HEK293 (cell line): Measurements from ENCODE around the gene FSHR.

Source experiments
- CTCF ChIA-PET: fragments of 350-600 bp; formaldehyde crosslinking; extraction: SDS; loops from one replicate; lab custom pipeline; 2021; ENCODE audit warnings: antibody characterized with exemption; lab: Yijun Ruan, JAX
- POLR2A ChIA-PET: fragments of 300-600 bp; formaldehyde crosslinking; extraction: SDS; loops from one replicate; lab custom pipeline; 2020; ENCODE audit warnings: antibody characterized with exemption, inconsistent platforms; lab: Yijun Ruan, JAX
- H3K27ac ChIP-seq: fragments of 200-500 bp; sonication (Bioruptor generic); 2 replicates; pipeline ENCODE4 v1.5.1; 2014; ENCODE audit warnings: low read depth, low read length, control low read depth, inconsistent platforms; ENCODE audit errors: extremely low read depth
- H3K36me3 ChIP-seq, 2 experiments: fragments of 200-500 bp in 1 of 2; sonication (Bioruptor generic) in 1 of 2; 1 replicate in 1 of 2; 2 replicates in 1 of 2; pipeline ENCODE4 v1.5.1; 2014 to 2017; ENCODE audit warnings: inconsistent platforms in 2 of 2, low read length in 2 of 2; ENCODE audit not compliant: control insufficient read depth in 2 of 2, insufficient read depth in 1 of 2
- H3K4me1 ChIP-seq: fragments of 200-500 bp; sonication (Bioruptor generic); 2 replicates; pipeline ENCODE4 v1.5.1; 2014; ENCODE audit warnings: mild to moderate bottlenecking, low read length, inconsistent platforms; ENCODE audit not compliant: control insufficient read depth, insufficient read depth
- H3K4me3 ChIP-seq: 2 replicates; pipeline ENCODE4 v1.5.1; 2011; ENCODE audit warnings: low read depth, mild to moderate bottlenecking, control low read depth, low read length, moderate library complexity
- H3K9me3 ChIP-seq: fragments of 200-500 bp; sonication (Bioruptor generic); 2 replicates; pipeline ENCODE4 v1.5.1; 2014; ENCODE audit warnings: low read depth, low read length, inconsistent platforms; ENCODE audit not compliant: control insufficient read depth, insufficient read depth
- ELK4 ChIP-seq: IDR thresholded peaks from 2 replicates; pipeline ENCODE4 v1.6.1; 2011; ENCODE audit warnings: mild to moderate bottlenecking, low read depth, low read length, borderline replicate concordance
- FEZF1 ChIP-seq: fragments of 450-650 bp; formaldehyde crosslinking; IDR thresholded peaks from 2 replicates; pipeline ENCODE4 v1.5.1; 2016; ENCODE audit warnings: missing biosample characterization, missing genetic modification characterization
- GLI2 ChIP-seq: fragments of 450-650 bp; formaldehyde crosslinking; IDR thresholded peaks from 2 replicates; pipeline ENCODE4; 2017; ENCODE audit warnings: missing biosample characterization, missing genetic modification characterization, low read depth, borderline replicate concordance
- KLF10 ChIP-seq: fragments of 450-650 bp; IDR thresholded peaks from 2 replicates; pipeline ENCODE4 v1.5.1; 2018; ENCODE audit warnings: missing biosample characterization, mild to moderate bottlenecking, missing genetic modification characterization
- PATZ1 ChIP-seq: fragments of 450-650 bp; formaldehyde crosslinking; IDR thresholded peaks from 2 replicates; pipeline ENCODE4 v1.5.1; 2016; ENCODE audit warnings: missing biosample characterization, missing genetic modification characterization
- REST ChIP-seq: fragments of 450-650 bp; formaldehyde crosslinking; IDR thresholded peaks from 2 replicates; pipeline ENCODE4 v1.5.1; 2016; ENCODE audit warnings: missing biosample characterization, missing genetic modification characterization
- WT1 ChIP-seq: fragments of 450-650 bp; formaldehyde crosslinking; IDR thresholded peaks from 2 replicates; pipeline ENCODE4 v1.5.1; 2016; ENCODE audit warnings: missing biosample characterization, missing genetic modification characterization
- ZBTB1 ChIP-seq: fragments of 450-650 bp; formaldehyde crosslinking; IDR thresholded peaks from 2 replicates; pipeline ENCODE4 v1.5.1; 2016; ENCODE audit warnings: missing biosample characterization, missing genetic modification characterization
- ZBTB7A ChIP-seq: fragments of 450-650 bp; formaldehyde crosslinking; IDR thresholded peaks from 2 replicates; pipeline ENCODE4 v1.5.1; 2016; ENCODE audit warnings: low read depth, missing biosample characterization, missing genetic modification characterization
- ZNF366 ChIP-seq: fragments of 450-650 bp; formaldehyde crosslinking; conservative IDR thresholded peaks from 2 replicates; pipeline ENCODE4 v1.5.1; 2016; ENCODE audit warnings: missing biosample characterization, missing genetic modification characterization
- ZNF513 ChIP-seq: fragments of 450-650 bp; IDR thresholded peaks from 2 replicates; pipeline ENCODE4 v1.5.1; 2018; ENCODE audit warnings: missing biosample characterization, missing genetic modification characterization
- ZNF654 ChIP-seq: fragments of 450-650 bp; formaldehyde crosslinking; IDR thresholded peaks from 2 replicates; pipeline ENCODE4 v1.5.1; 2016; ENCODE audit warnings: low read depth, missing biosample characterization, missing genetic modification characterization
- ZNF658 ChIP-seq: fragments of 450-650 bp; formaldehyde crosslinking; IDR thresholded peaks from 2 replicates; pipeline ENCODE4; 2016; ENCODE audit warnings: missing biosample characterization, missing genetic modification characterization
- ZNF692 ChIP-seq: fragments of 450-650 bp; formaldehyde crosslinking; IDR thresholded peaks from 2 replicates; pipeline ENCODE4 v1.5.1; 2016; ENCODE audit warnings: missing biosample characterization, missing genetic modification characterization
- ZNF785 ChIP-seq: fragments of 450-650 bp; formaldehyde crosslinking; IDR thresholded peaks from 2 replicates; pipeline ENCODE4 v1.5.1; 2016; ENCODE audit warnings: missing biosample characterization, missing genetic modification characterization
- ZNF791 ChIP-seq: fragments of 450-650 bp; formaldehyde crosslinking; IDR thresholded peaks from 2 replicates; pipeline ENCODE4 v1.5.1; 2016; ENCODE audit warnings: missing biosample characterization, missing genetic modification characterization
- ZSCAN16 ChIP-seq: fragments of 450-650 bp; formaldehyde crosslinking; IDR thresholded peaks from 2 replicates; pipeline ENCODE4 v1.5.1; 2016; ENCODE audit warnings: missing biosample characterization, missing genetic modification characterization
- ZSCAN18 ChIP-seq: fragments of 450-650 bp; formaldehyde crosslinking; IDR thresholded peaks from 2 replicates; pipeline ENCODE4 v1.5.1; 2016; ENCODE audit warnings: missing biosample characterization, missing genetic modification characterization
- ZSCAN30 ChIP-seq: fragments of 450-650 bp; IDR thresholded peaks from 2 replicates; pipeline ENCODE4 v1.5.1; 2018; ENCODE audit warnings: missing biosample characterization, mild to moderate bottlenecking, missing genetic modification characterization, moderate library complexity

FSHR gene

GRCh38 chr2:49113046-49113445 lies 41.3 kb downstream of the FSHR start (continued):
- TF ChIP-seq REST (tag by site-specific recombination): no peak
- TF ChIP-seq ZBTB7A (tag by site-specific recombination): no peak
- no peak for TF ChIP-seq ZNF513 (tag by site-specific recombination)
- no peak for TF ChIP-seq KLF10 (tag by site-specific recombination)
- TF ChIP-seq GLI2 (tag by site-specific recombination): no peak
- no peak for TF ChIP-seq ELK4

- H3K27ac ChIP-seq: no peak overlapping the region
- TF ChIP-seq ZNF654 (tag by site-specific recombination) (no peak), ZBTB1 (tag by site-specific recombination) (no peak), WT1 (tag by site-specific recombination) (no peak), ZNF785 (tag by site-specific recombination) (no peak), ZSCAN30 (no peak), FEZF1 (tag by site-specific recombination) (no peak), ZNF658 (tag by site-specific recombination) (no peak), ZSCAN18 (no peak)
- H3K9me3 ChIP-seq: no peaks in the 10 kb centered on the region
- H3K4me3 ChIP-seq: no peak overlapping the region
- POLR2A ChIA-PET: no interaction called here
- no peaks in the 10 kb centered on the region for H3K36me3 ChIP-seq
- no peaks in the 10 kb centered on the region for H3K4me1 ChIP-seq
- CTCF ChIA-PET: no interaction called here
Observed at GRCh38 chr2:49111456-49111855, 42.9 kb downstream of the FSHR start.

GRCh38 chr2:49111006-49111405 lies 43.3 kb downstream of the FSHR start:
- CTCF ChIA-PET: no interaction called here
- Histone ChIP-seq H3K36me3 (no peaks in the 10 kb centered on the region), H3K4me3 (no peak overlapping the region), H3K4me1 (no peaks in the 10 kb centered on the region), H3K27ac (no peak overlapping the region), H3K9me3 (no peaks in the 10 kb centered on the region)
- POLR2A ChIA-PET: no interaction called here
- TF ChIP-seq ZNF366 (tag by site-specific recombination) (no peak), PATZ1 (no peak), ZNF692 (no peak), ZNF791 (no peak), ZSCAN16 (tag by site-specific recombination) (no peak)
